Transverse colon (tissue), 4 donors: ENCODE results near the gene ABCB6. TPM values are rescaled to one million over a fixed set of nuclear protein-coding genes. Genes with fewer than 3 reads are reported as not detected.

Experiments used
- DNase-seq: peaks from one replicate; pipeline ENCODE4 v3.0.0-alpha.2; 2019
- H3K27ac ChIP-seq, 4 donors: fragments of 200-600 bp; sonication (generic); 2 replicates each; pipeline ENCODE4 v1.5.1; 2016 to 2018; ENCODE audit warnings: inconsistent platforms in 4 of 4
- H3K27me3 ChIP-seq: fragments of 200-600 bp; sonication (generic); 2 replicates; pipeline ENCODE4 v1.5.1; 2017; ENCODE audit warnings: inconsistent platforms
- H3K36me3 ChIP-seq, 4 donors: fragments of 200-600 bp; sonication (generic); 2 replicates each; pipeline ENCODE4 v1.5.1; 2017 to 2019; ENCODE audit warnings: inconsistent platforms in 4 of 4
- H3K4me1 ChIP-seq, 4 donors: fragments of 200-600 bp; sonication (generic); 2 replicates each; pipeline ENCODE4 v1.5.1; 2017 to 2020; ENCODE audit warnings: inconsistent platforms in 4 of 4
- H3K4me3 ChIP-seq, 4 donors: fragments of 200-600 bp; sonication (generic); 1 replicate in 1 of 4; 2 replicates in 3 of 4; pipeline versions ENCODE4 v1.5.1 to v1.6.1; 2017 to 2019; ENCODE audit warnings: inconsistent platforms in 4 of 4
- H3K9me3 ChIP-seq, 2 donors: fragments of 200-600 bp; sonication (generic); 2 replicates each; pipeline ENCODE4 v1.5.1; 2017 to 2019; ENCODE audit warnings: inconsistent platforms in 2 of 2
- EP300 ChIP-seq: sonication (generic); formaldehyde crosslinking; IDR thresholded peaks from one replicate; pipeline ENCODE4 v1.6.1; 2017; ENCODE audit warnings: antibody characterized with exemption, low read depth
- POLR2A ChIP-seq: fragments of 450-650 bp; IDR thresholded peaks from one replicate; pipeline ENCODE4 v1.6.1; 2016; ENCODE audit warnings: antibody characterized with exemption, mild to moderate bottlenecking, moderate library complexity
- POLR2AphosphoS5 ChIP-seq, 3 donors: sonication (generic); formaldehyde crosslinking; IDR thresholded peaks; one replicate each; pipeline ENCODE4 v1.6.1; 2016; ENCODE audit warnings: antibody characterized with exemption in 3 of 3
- WGBS, 2 donors: methylation state at CpG; one replicate each; pipeline ENCODE4 v1.1.5; 2018; ENCODE audit warnings: low coverage in 1 of 2; 5-methylcytosine and 5-hydroxymethylcytosine counted together
- in situ Hi-C, 4 donors: fragments of 200-750 bp; cut with MboI; loops; one replicate each; pipeline versions ENCODE4 v1.15.0 to v1.15.1; 2017; ENCODE audit warnings: low sequenced_read_pairs in 3 of 4, low pct_ligation_motif_present in 1 of 4, low pct_unique_long_range_greater_than_20kb in 1 of 4
- intact Hi-C: fragments of 100-400 bp; cut with DNase I; formaldehyde crosslinking; loops from one replicate; pipeline ENCODE4 v1.15.1; 2023; ENCODE audit warnings: low total_unique reads
- total RNA-seq, 4 donors: library from RNA; depleted of rRNA; stranded (reverse); fragments of >200 nt; gene quantifications; one replicate each; pipeline ENCODE4 v1.1.0, GENCODE V29; 2016
- TF ChIP-seq, protein P1 (sequence below), 5 experiments: fragments of 200-600 bp in 3 of 5; fragments of 450-650 bp in 2 of 5; sonication (generic) in 3 of 5; IDR thresholded peaks; 1 replicate in 2 of 5; 2 replicates in 3 of 5; pipeline ENCODE4 v1.5.1; 2016 to 2017; ENCODE audit warnings: antibody characterized with exemption in 5 of 5, inconsistent platforms in 3 of 5, mild to moderate bottlenecking in 2 of 5, moderate library complexity in 1 of 5

ABCB6 gene
- total RNA-seq, 4 donors from 2014 or later = 3.4 to 28.7 (median 20.4) TPM

DNA sequence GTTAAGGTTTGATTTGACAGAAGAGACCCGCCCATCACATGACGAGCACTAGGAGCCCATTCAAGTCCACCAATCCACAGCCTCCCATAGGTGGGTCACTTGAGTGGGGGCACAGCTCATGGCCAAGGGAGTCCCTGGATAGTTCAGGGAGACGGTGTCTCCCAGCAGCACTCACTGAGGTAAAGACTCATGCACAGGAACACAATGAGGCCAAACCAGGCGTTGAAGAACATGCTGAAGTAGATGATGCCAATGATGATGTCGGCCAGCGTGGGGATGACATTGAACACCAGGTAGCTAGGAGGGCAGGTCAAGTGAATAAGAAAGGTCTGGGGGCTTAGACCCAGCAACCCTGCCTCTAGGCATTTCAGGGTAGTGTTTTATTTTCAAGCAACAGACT, 4.0 kb downstream of the ABCB6 start:
- H3K4me3 ChIP-seq = no peak overlapping the region
- no peaks in the 10 kb centered on the region for H3K27me3 ChIP-seq
- WGBS, 2 donors = 95% methylated on average over 6 of the region's 6 CpGs; no CpG with 5 or more reads in 1 of the 2 donors
- DNase-seq = no peak
- peaks cover 0 to 4% (median 0%) of the 10 kb centered on the region in 4 donors for H3K36me3 ChIP-seq
- in situ Hi-C loops (loop anchor here in 1 of 4 donors (10.0 kb wide), 1 partner anchor 50 kb away; the partner anchor contains the start of gene NHEJ1), intact Hi-C loops (no loop called here)
- H3K4me1 ChIP-seq = peaks cover 19 to 33% (median 28%) of the 10 kb centered on the region in 4 donors
- no peaks in the 10 kb centered on the region for H3K9me3 ChIP-seq
- H3K27ac ChIP-seq = no peak overlapping the region
- TF ChIP-seq, protein P1, sequence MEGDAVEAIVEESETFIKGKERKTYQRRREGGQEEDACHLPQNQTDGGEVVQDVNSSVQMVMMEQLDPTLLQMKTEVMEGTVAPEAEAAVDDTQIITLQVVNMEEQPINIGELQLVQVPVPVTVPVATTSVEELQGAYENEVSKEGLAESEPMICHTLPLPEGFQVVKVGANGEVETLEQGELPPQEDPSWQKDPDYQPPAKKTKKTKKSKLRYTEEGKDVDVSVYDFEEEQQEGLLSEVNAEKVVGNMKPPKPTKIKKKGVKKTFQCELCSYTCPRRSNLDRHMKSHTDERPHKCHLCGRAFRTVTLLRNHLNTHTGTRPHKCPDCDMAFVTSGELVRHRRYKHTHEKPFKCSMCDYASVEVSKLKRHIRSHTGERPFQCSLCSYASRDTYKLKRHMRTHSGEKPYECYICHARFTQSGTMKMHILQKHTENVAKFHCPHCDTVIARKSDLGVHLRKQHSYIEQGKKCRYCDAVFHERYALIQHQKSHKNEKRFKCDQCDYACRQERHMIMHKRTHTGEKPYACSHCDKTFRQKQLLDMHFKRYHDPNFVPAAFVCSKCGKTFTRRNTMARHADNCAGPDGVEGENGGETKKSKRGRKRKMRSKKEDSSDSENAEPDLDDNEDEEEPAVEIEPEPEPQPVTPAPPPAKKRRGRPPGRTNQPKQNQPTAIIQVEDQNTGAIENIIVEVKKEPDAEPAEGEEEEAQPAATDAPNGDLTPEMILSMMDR (IDR thresholded peaks at IDR 0.05) = no peak
- TF ChIP-seq POLR2A (no peak), EP300 (no peak), POLR2AphosphoS5 (IDR thresholded peaks at IDR 0.05) (no peak)

DNA sequence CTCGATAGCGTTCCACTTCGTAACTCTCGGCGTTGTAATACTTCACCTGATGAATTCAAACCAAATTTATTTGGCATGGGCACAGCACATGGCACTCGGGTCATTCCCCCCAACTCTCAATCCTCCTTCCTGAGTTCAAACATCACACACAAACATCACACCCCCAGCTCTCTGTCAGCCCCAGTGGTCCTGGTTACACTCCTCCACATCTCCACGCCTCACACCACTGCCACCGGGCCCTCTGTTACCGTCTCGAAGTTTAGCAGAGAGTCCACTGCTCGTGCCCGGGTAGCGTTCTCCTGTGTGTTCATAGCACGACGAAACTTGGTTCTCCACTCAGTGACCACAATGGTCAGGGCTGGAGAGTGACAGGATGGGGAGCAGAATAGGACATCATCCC, 4.6 kb downstream of the ABCB6 start:
- no peak for DNase-seq
- H3K9me3 ChIP-seq = no peaks in the 10 kb centered on the region
- in situ Hi-C loops = loop anchor here in 1 of 4 donors (10.0 kb wide), 1 partner anchor 49 kb away; the partner anchor contains the start of gene NHEJ1
- no peak overlapping the region for H3K27ac ChIP-seq
- TF ChIP-seq EP300 = no peak
- TF ChIP-seq, protein P1 (IDR thresholded peaks at IDR 0.05) = no peak
- no peak for TF ChIP-seq POLR2A
- H3K4me1 ChIP-seq = peaks cover 12 to 27% (median 22%) of the 10 kb centered on the region in 4 donors
- intact Hi-C loops = no loop called here
- no peak overlapping the region for H3K4me3 ChIP-seq
- H3K36me3 ChIP-seq = peaks cover 0 to 4% (median 0%) of the 10 kb centered on the region in 4 donors
- 96% methylated on average over 15 of the region's 15 CpGs; no CpG with 5 or more reads in 1 of the 2 donors for WGBS, 2 donors
- no peaks in the 10 kb centered on the region for H3K27me3 ChIP-seq

DNA sequence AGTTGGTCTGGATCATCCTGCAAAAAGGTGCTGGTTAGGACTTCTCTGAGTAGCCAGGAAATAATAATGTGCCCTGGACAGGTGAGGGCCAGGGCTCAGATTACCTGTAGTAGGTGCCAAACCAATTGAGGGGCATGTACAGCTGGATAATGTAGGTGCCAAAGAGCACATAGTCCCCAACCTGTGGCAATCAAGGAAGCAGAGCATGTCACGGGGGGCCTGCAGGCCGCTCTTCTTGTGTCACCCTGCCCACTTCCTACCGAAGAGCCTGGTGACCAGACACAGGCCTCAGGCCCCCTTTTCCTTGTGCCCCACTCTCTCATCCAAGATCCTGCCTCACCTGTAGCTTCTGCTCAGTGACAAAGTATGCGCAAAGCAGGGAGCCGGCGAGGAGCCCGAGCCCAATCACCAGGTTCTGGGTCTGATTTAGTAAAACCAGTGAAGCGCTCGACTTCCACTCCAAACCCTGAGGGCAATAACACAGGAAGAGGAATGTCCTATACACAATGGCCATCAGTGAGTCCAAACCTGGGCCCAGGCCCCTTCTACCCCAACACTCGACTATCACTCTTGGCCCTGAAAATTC, 5.2 kb downstream of the ABCB6 start:
- DNase-seq = no peak
- intact Hi-C loops = no loop called here
- H3K4me3 ChIP-seq = no peak overlapping the region
- H3K27ac ChIP-seq = no peak overlapping the region
- H3K4me1 ChIP-seq = peaks cover 11 to 21% (median 19%) of the 10 kb centered on the region in 4 donors
- H3K36me3 ChIP-seq = peaks cover 0 to 4% (median 0%) of the 10 kb centered on the region in 4 donors
- no peaks in the 10 kb centered on the region for H3K9me3 ChIP-seq
- in situ Hi-C loops = loop anchor here in 1 of 4 donors (10.0 kb wide), 1 partner anchor 49 kb away; the partner anchor contains the start of gene NHEJ1
- TF ChIP-seq POLR2A = no peak
- H3K27me3 ChIP-seq = no peaks in the 10 kb centered on the region
- WGBS, 2 donors = 88% methylated on average over 10 of the region's 10 CpGs; no CpG with 5 or more reads in 1 of the 2 donors

DNA sequence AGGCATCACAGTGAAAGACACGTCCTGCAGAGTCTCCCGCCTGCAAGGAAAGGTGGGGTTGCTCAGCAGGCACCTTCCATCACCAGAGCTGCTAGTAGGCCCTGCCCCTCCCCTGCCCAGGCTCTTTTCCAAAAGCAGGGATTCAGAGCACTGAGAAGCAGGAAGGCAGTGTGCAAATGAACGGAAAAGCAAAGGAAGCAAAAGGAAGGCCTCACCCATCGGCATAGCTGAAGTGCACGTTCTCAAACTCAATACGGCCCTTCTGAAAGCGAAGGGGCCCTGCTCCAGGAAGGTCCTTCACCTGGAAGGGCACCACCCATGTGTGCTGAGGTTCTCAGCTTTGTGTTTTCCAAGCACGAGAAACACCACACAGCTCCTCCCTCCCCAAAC, 5.7 kb downstream of the ABCB6 start:
- intact Hi-C loops = no loop called here
- in situ Hi-C loops = loop anchor here in 1 of 4 donors (10.0 kb wide), 1 partner anchor 48 kb away; the partner anchor contains the start of gene NHEJ1
- Histone ChIP-seq H3K36me3 (peaks cover 0 to 4% (median 0%) of the 10 kb centered on the region in 4 donors), H3K27ac (no peak overlapping the region), H3K4me3 (no peak overlapping the region), H3K4me1 (peaks cover 9 to 20% (median 18%) of the 10 kb centered on the region in 4 donors), H3K9me3 (no peaks in the 10 kb centered on the region), H3K27me3 (no peaks in the 10 kb centered on the region)
- WGBS, 2 donors = 91 to 100% methylated on average over 1 to 8 of the region's 8 CpGs
- DNase-seq = no peak
- TF ChIP-seq POLR2AphosphoS5 (IDR thresholded peaks at IDR 0.05) (no peak), EP300 (no peak), POLR2A (no peak)
- TF ChIP-seq, protein P1 (IDR thresholded peaks at IDR 0.05) = no peak
